ENCODE results near the gene ATP8A2.
A peak's percentile ranks its signal among the peaks of the same experiment; 100 is the strongest.

Gene ATP8A2

GRCh38 chr13:26017196-26017921 lies 645.6 kb downstream of the ATP8A2 start:
- no peak for DNase-seq (ENCODE audit: low spot score)

GRCh38 chr13:26017932-26018665 lies 646.3 kb downstream of the ATP8A2 start:
- peak; percentile 13 for DNase-seq (ENCODE audit: low spot score)

GRCh38 chr13:26019251-26019650 lies 647.5 kb downstream of the ATP8A2 start:
- DNase-seq (ENCODE audit: low spot score) = peak; percentile 53

- peak; percentile 100 for DNase-seq (ENCODE audit: low spot score)
Observed at GRCh38 chr13:26019881-26020870, 648.4 kb downstream of the ATP8A2 start.

- peak; percentile 3 for DNase-seq (ENCODE audit: low spot score)
Observed at GRCh38 chr13:26020891-26021290, 649.1 kb downstream of the ATP8A2 start.

- peak; percentile 77 for DNase-seq (ENCODE audit: low spot score)
Observed at GRCh38 chr13:26021516-26021915, 649.7 kb downstream of the ATP8A2 start.

- no peak for DNase-seq (ENCODE audit: low spot score)
Observed at GRCh38 chr13:26021956-26022355, 650.2 kb downstream of the ATP8A2 start.

GRCh38 chr13:26022538-26023292 lies 650.9 kb downstream of the ATP8A2 start:
- peak; percentile 99 for DNase-seq (ENCODE audit: low spot score)

- no peak for DNase-seq (ENCODE audit: low spot score)
Observed at GRCh38 chr13:26024558-26024957, 652.8 kb downstream of the ATP8A2 start.

GRCh38 chr13:26025196-26025595 lies 653.4 kb downstream of the ATP8A2 start:
- no peak for DNase-seq (ENCODE audit: low spot score)

- DNase-seq (ENCODE audit: low spot score) = no peak
Observed at GRCh38 chr13:26025771-26026170, 654.0 kb downstream of the ATP8A2 start.

- DNase-seq (ENCODE audit: low spot score) = no peak
Observed at GRCh38 chr13:26026211-26026610, 654.4 kb downstream of the ATP8A2 start.

GRCh38 chr13:26029581-26030136 lies 657.9 kb downstream of the ATP8A2 start:
- DNase-seq (ENCODE audit: low spot score) = no peak

- DNase-seq (ENCODE audit: low spot score) = no peak
Observed at GRCh38 chr13:26030331-26030730, 658.6 kb downstream of the ATP8A2 start.

GRCh38 chr13:26034018-26034417 lies 662.2 kb downstream of the ATP8A2 start:
- no peak for DNase-seq (ENCODE audit: low spot score)

- DNase-seq (ENCODE audit: low spot score) = peak; percentile 37
Observed at GRCh38 chr13:26036383-26036782, 664.6 kb downstream of the ATP8A2 start.

GRCh38 chr13:26037302-26037701 lies 665.5 kb downstream of the ATP8A2 start:
- peak; percentile 34 for DNase-seq (ENCODE audit: low spot score)

- DNase-seq (ENCODE audit: low spot score) = no peak
Observed at GRCh38 chr13:26038931-26039475, 667.2 kb downstream of the ATP8A2 start.

GRCh38 chr13:26041444-26041843 lies 669.7 kb downstream of the ATP8A2 start:
- no peak for DNase-seq (ENCODE audit: low spot score)

GRCh38 chr13:26042785-26043184 lies 671.0 kb downstream of the ATP8A2 start:
- DNase-seq (ENCODE audit: low spot score) = no peak

GRCh38 chr13:26045142-26045541 lies 673.4 kb downstream of the ATP8A2 start:
- no peak for DNase-seq (ENCODE audit: low spot score)

Measured in kidney tubule cell (primary cell).